Right hindlimb (tissue), 1 donor: ENCODE data around the gene EXOC7.
"Not testable (repeated sequence)": the region's sequence is repeated elsewhere in the genome, so short reads cannot be mapped to it uniquely, and the experiment has no call there.

Experiments
- DNase-seq: peaks from one replicate; pipeline ENCODE4 v3.0.0-alpha.2; 2018

EXOC7 gene

DNA sequence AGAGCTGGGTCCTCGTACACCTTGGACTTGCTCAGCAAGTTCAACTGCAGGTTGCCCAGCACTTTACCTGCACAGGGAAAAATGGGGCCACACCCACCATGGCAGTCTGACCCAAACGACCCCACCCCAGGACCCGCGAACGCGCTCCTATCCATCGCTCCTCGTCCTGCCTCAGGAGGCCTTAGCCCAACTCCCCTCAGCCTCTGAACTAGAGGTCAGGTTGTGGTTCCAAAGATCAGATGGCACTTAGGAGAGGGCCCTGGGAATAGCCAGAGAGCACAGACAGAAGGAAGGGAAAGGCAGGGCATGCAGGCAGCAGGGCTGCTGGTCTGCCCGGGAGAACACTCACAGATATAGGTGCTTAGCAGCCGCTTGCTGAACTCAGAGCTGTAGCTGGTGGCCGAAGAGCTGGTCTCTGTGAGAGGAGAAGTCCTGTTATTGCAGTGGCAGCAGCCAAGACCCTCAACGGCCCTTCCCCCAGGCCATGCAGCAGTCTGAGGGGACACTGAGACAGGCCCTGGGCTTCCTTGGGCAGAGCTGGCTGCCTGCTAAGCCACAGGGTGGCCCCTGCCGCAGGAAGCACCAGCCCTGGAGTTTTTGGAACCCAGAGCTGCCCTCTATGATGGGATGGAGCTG is 17.7 kb downstream of the EXOC7 start:
- no peak for DNase-seq

DNA sequence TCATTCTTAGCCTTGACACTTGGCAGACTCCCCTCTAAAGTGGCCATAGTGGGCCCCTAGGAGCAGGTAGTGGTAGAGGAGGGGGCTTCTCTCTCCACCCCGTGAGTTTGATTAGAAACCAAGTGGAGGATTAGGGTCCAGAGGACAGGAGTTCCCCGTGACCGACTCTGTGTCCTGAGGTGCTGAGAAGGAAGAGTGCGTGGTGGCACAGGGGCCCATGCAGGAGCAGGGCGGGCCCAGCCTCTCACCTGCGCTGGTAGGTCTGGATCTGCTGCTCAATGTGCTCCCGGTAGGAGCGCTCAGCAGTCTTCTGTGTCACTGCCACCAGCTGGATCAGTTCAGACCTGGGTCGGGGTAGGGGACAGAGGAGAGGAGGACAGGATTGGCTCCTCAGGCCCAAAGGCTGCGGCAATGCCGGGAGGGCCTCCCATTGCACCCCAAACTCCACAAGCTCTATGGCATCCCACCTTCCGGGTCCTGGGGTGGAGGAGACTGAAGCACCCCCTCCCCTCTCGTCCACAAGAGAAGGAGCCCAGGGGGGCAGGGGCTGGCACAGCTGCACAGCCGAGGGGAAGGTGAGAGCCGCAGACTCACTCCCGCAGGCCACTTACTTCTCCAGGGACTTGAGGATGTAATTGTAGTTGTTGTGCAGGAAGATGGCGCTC is 18.4 kb downstream of the EXOC7 start:
- DNase-seq = no peak

DNA sequence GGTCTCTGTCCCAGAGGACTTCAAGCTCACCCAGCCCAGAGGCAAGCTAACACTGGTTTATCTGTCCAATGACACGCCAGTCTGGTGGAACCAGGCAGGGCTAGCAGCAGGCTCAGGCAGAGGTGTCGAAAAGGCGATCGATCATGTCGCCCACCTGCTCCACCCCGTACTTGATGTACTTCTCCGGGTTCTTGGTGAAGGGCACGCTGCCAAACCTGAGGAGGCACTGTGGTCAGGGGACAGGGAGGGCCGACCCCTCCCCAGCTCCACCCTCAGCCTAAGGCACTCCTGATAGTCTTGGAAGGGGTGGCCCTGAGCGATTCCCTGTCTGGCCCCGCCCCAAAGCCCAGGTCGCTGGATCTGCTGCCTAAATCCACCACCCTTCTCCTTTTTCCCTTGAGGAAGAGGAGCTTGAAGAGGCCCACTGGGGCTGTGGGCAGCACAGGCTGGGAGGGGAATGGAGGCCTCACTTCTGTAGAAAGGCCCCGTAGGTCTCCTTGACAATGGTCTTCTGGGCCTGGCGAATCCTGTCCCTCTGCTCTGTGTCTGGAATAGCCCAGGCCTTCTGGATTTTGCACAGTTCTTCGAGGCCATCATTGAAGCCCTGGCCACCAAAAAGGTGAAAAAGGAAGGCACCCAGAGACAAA is 19.9 kb downstream of the EXOC7 start:
- no peak for DNase-seq

DNA sequence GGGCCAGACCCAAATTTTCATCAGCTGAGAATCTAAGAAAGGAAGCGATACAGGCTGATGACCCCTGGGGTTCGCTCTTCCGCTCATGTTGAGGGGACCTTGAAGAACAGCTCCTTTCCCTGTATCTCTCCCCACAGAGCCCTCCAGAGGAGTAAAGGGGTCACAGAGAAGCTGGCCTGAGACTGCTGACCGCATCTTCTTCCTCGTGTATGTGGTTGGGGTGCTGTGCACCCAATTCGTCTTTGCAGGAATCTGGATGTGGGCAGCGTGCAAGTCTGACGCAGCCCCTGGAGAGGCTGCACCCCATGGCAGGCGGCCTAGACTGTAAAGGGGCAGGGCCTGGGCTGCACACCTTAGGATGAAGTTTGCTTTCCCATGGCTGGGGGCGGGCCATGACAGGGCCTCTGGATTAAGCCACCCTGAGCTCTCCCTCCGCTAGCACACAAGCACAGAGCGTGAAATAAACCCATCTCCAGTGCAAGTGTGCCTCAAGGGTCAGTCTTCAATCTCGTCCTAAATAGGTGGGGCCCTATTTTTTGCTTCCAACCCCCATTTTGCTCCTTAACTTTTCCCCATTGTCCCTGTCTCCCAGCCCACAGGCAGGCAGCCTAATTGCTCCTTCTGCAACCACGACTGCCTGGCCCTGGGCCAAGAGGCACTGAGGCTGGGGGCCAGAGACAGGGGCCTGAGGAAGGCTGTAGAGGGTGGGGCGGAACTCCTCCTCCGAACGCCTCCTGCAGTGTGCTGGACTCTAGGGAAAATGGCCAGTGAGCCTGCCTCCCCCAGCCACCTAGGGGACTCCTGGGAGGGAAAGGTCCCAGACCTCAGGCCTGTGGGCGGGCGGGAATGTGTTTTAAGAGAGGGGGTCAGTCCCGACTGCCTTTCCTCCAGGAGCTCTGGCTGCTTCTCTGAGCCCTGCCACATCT is 21.0 kb downstream of the EXOC7 start:
- peak; percentile 54 for DNase-seq

DNA sequence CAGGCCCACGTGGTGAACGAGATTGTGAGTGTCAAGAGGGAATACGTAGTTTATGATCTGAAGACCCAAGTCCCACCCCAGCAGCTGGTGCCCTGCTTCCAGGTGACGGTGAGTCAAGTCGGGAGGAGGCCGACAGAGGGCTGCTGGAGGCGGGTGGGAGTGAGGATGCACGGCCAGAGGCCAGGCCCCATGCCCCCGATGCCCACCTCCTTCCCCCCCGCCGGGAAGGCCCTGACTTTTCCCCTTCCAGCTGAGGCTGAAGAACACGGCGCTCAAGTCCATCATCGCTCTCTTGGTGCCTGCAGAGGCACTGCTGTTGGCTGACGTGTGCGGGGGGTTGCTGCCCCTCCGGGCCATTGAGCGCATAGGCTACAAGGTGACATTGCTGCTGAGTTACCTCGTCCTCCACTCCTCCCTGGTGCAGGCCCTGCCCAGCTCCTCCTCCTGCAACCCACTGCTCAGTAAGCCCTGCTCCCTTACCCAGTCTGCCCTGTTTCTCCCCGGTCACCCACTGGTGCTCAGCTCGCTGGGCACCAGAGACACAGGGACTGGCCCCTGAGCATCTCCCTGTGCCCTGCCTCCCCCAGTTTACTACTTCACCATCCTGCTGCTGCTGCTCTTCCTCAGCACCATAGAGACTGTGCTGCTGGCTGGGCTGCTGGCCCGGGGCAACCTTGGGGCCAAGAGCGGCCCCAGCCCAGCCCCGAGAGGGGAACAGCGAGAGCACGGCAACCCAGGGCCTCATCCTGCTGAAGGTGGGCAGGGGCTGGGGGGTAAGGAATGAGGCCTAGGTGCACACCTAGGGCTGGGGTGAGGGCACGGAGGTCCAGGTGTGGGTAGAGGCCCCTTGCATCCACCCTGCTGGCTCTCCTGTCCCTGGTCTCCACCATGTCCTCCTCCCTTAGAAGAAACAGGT is 22.0 kb downstream of the EXOC7 start:
- DNase-seq = peak; percentile 22

DNA sequence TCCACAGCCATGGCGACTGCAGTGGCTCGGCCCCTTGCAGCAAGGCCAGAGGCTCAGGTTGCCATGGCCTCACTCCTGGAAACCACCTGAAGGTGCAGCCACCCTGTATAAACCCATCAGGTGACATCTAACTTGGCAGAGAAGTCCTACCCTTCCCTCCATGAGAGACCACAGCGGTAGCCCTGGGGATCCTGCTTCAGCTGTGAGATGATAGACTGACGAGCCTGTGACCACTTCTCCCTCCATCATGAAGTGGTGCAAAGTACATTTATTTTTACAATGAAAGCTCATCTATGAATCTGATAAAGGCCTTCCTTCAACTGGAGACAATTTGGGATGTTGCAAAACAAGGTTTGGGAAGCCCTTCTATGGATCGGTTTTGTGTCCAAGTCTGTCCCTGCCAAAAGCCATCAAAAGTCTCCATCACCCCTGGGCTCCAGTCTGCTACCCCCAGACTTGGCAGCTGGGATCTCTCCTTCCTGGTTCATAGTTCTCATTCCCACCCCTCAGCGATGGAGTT is 22.8 kb downstream of the EXOC7 start:
- DNase-seq = peak; percentile 20

DNA sequence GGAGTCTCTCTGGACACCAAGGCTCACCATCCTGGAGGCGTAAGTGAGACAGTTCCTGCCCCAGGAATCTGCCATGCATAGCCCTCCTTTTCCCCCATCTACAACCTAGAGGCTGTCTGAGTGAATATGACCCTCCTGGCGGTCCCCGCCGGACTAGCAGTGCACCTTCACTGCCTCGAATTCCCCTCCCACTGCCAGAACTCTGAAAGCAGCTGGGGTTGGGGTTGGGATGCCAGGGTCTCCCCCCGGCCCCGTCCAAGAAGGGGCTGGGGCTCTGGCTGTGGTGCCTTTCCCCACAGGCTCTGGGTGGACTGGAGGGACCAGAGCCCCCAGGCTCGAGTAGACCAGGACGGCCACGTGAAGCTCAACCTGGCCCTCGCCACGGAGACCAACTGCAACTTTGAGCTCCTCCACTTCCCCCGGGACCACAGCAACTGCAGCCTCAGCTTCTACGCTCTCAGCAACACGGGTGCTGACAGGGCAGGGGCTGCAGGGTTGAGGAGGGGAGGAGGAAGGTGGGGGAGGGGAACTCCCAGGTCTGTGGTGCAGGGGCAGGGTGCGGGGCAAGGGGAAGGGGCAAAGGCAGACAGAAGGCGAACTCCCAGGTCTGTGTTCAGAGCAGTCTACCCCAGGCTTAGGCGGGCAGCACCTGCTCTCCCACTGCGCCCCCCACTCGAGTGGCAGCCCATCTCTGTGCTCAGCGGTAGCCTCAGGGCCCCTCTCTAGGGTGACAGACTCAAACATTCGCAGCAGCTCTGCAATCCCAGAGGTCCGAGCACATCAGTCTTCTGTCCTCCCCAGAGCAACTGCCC is 23.4 kb downstream of the EXOC7 start:
- DNase-seq = peak; percentile 51

DNA sequence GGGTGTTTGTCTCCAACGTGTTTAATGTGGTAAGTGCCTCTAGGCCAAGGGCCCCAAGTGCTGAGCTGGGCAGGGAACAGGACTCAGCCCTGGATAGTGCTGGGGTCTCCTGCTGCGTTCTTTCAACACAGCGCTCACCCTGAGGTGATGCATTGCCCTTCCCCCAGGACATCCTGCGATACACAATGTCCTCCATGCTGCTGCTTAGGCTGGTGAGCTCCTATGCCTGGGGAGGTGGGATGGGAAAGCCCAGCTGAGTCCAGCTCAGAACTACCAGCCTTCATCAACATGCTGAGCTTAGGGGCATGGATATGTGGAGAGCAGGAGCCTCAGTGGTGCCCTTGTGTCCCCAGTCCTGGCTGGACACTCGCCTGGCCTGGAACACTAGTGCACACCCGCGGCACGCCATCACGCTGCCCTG is 24.0 kb downstream of the EXOC7 start:
- peak; percentile 21 for DNase-seq

DNA sequence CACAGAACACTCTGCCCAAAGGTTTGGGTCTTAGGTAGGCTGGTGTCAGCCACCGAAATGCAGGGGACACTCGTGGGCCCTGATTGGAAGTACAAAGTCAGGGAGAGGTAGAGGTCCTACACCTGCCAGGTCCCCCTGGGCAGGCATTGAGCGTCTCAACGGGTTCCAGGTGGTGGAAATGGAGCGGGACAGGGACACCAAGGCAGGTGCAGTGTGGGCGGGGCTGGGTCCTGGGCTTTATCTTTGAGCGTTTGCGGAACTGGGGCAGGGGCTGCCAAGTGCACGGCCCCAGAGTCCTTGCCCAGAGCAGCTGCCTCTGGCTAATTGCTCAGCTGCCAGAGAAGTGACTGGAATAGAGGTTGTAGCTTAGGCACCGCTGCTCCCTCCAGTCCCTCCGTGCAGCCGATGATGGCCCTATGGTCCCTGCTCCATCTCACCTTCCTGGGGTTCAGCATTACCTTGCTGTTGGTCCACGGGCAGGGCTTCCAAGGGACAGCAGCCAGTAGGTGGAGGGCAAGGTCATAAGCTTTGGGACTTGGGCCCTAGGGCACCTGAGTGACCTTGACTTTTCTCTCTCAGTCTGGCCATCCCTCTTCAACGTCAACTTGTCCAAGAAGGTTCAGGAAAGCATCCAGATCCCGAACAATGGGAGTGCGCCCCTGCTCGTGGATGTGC is 24.6 kb downstream of the EXOC7 start, which contains the start of gene ZACN:
TSS of gene ZACN (plus strand) at position 323 of the 675 bp plus-strand sequence. CDS start at position 406, 83 bp downstream.
- peak; percentile 43 for DNase-seq

DNA sequence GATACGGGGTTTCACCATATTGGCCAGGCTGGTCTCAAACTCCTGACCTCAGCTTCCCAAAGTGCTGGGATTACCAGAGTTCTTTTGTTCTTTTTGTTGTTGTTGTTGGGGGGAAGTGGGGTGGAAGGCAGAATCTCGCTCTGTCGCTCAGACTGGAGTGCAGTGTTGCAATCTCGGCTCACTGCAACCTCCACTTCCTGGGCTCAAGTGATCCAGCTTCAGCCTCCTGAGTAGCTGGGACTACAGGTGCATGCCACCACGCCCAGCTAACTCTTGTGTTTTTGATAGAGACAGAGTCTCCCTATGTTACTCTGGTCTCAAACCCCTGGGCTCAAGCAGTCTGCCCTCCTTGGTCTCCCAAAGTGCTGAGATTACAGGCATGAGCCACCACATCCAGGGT is 25.2 kb downstream of the EXOC7 start:
- not testable (repeated sequence) for DNase-seq

DNA sequence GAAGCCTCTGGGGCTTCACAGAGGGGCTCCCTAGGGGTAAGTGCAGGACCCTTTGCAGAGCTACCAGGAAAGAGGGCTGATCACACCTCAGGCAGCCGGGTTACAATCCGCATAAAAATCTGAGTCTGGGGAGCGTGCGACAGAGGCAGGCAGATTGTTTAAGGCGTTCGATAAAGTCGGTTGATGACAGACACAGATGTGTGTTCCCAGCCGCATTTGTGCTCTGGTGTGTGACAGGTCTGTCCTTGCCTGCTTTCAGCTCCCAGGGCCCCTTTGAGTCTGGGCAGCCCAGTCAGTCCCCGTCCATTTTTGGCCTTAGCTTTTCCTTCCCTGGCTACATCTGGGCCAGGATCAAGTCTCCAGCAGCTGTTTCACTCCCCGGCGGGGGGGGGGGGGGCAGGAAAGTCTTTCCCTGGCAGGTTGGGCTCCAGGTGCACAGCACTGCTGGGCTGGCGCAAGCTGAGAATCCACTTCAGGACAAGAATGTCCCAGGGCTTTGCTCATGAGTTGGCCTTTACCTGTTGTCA is 25.9 kb downstream of the EXOC7 start:
- DNase-seq = no peak

DNA sequence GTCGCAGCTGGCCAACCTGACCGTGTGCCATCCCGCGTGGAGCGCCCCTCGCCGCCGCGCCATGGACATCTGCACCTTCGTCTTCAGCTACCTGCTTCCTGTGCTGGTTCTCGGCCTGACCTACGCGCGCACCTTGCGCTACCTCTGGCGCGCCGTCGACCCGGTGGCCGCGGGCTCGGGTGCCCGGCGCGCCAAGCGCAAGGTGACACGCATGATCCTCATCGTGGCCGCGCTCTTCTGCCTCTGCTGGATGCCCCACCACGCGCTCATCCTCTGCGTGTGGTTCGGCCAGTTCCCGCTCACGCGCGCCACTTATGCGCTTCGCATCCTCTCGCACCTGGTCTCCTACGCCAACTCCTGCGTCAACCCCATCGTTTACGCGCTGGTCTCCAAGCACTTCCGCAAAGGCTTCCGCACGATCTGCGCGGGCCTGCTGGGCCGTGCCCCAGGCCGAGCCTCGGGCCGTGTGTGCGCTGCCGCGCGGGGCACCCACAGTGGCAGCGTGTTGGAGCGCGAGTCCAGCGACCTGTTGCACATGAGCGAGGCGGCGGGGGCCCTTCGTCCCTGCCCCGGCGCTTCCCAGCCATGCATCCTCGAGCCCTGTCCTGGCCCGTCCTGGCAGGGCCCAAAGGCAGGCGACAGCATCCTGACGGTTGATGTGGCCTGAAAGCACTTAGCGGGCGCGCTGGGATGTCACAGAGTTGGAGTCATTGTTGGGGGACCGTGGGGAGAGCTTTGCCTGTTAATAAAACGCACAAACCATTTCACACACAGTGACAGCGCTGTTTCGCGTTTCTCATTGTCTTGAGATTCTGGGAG is 26.6 kb downstream of the EXOC7 start:
- peak; percentile 28 for DNase-seq

DNA sequence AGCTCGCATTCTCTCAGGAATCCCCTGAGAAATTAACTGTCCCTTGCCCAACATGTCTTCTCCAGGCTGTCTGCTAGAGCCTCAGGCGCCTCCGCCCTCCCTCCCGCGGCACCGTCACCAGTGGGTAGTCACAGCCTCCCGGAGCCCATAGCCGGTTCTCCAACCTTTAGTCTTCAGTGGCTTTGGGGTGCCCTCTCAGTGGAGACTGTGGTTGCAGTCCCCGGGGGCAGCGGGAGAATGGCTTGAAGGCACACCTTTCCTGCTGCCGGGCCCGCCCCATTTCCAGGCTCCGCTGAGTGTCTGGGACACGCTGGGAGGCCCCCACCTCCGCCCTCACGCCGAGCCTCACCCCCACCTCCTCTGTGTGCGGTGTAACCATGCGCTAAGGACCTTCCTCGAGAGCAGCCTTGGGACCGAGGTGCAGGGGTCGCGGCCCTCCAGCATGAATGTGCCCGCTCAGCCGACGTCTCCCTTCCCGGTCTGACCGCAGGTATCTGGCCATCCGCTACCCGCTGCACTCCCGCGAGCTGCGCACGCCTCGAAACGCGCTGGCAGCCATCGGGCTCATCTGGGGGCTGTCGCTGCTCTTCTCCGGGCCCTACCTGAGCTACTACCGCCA is 27.3 kb downstream of the EXOC7 start:
- no peak for DNase-seq

DNA sequence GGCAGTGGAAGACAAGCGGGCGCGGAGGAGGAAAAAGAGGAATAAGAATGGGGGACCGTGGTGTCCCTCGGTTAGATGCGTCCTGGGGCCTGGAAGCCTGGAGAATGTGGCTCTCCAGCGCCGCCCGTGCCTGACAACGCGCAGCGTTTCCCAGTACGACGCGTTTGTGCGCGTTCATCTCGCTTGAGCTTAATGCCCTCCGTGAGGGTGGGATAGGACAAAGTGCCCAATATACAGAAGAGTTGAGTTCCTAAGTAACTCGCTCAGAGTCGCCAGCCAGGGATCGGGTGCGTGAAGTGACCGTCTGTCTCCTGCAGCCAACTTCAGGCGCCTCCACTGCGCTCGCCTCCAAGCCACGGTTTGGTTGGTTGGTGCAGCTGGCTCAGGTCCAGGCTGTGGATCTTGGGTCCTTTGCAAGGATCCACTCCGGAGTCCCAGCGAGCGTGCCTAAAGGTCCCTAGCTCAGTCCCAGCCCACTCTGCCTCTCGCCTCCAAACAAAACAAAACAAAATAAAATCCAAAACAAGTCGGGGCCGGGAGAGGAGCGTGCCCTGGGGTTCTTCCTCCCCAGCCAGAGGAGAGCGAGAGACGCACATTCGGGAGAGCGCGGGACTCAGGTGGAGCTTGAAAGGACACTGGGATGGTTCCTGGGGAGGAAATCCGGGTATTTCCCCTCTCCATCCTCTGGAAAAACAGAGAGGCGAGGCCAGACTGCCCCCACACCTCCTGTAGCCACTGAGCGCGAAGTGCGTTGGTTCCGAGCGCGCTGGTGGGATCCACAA is 28.0 kb downstream of the EXOC7 start:
- no peak for DNase-seq

DNA sequence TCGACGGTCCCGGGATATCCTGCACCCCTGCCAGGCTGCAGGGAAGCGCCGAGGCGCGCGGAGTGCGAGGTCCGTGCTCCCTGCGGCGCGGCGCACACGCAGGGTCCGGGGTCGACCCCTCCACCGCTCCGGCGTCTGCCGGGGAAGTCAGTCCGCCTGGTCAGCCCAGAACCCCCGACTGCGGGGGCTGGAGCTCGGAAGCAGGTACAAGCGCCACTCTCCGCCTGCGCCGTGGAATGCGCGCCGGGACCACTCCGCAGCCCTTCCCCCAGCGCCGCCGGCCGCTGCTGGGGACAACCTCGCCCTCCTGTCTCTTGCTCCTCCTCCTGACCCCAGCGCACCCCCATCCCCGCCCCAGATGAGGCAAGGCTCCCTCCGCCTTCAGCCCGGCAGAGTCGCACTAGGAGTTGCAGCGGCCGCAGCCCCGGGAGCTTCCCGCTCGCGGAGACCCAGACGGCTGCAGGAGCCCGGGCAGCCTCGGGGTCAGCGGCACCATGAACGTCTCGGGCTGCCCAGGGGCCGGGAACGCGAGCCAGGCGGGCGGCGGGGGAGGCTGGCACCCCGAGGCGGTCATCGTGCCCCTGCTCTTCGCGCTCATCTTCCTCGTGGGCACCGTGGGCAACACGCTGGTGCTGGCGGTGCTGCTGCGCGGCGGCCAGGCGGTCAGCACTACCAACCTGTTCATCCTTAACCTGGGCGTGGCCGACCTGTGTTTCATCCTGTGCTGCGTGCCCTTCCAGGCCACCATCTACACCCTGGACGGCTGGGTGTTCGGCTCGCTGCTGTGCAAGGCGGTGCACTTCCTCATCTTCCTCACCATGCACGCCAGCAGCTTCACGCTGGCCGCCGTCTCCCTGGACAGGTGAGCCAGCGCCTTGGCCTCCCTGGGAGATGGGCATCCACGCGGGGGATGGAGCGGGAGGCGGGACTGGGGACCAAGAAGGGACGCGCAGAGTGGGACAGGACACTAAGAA is 28.9 kb downstream of the EXOC7 start, which contains the start of gene GALR2:
TSS of gene GALR2 (plus strand) at position 392 of the 974 bp plus-strand sequence. CDS start at position 495, 103 bp downstream.
- DNase-seq = peak; percentile 27
